Measurements from ENCODE around the gene SIRT7.

DNA sequence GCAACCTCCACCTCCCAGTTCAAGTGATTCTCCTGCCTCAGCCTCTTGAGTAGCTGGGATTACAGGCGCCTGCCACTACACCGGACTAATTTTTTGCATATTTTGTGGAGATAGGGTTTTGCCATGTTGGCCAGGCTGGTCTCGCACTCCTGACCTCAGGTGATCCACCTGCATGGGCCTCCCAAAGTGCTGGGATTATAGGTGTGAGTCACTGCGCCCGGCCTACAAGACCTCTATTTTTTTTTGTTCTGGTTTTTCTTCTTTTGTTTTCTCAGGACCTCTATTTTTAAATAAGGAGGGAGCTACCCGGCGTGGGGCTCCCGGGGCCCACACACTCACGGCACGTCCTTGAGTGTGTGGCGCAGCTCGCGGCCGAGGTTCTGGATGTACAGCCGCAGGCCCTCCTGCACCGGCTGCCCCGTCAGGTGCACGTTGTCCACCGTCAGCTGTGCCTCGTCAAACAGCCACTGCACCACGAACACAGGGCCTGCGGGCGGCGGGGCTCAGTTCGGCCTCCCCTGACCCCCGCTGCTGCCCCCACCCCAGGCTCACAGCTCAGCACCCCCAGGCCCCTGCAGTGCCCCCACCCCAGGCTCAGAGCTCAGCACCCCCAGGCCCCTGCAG, 37.2 kb upstream of the SIRT7 start:
- TF ChIP-seq POLR2A (IDR thresholded peaks at IDR 0.05; ENCODE audit: low read depth, low read length) (no peak), TAF1 (IDR thresholded peaks at IDR 0.05; ENCODE audit: low read depth, low read length) (no peak), POLR2AphosphoS5 (IDR thresholded peaks at IDR 0.05; ENCODE audit: low read depth, low read length) (no peak)

Data from GM12891 (cell line).